Testis (tissue), 3 donors: ENCODE data around the gene HMBS. TPM values are rescaled to one million over a fixed set of nuclear protein-coding genes. Genes with fewer than 3 reads are reported as not detected.
A peak's percentile ranks its signal among the peaks of the same experiment; 100 is the strongest.
"Not testable (repeated sequence)": the region's sequence is repeated elsewhere in the genome, so short reads cannot be mapped to it uniquely, and the experiment has no call there.

Experiments
- DNase-seq: peaks from one replicate; pipeline ENCODE4 v3.0.0-alpha.2; 2019
- H3K27ac ChIP-seq, 2 donors: fragments of 200-600 bp; sonication (generic); one replicate each; pipeline ENCODE4 v1.5.1; 2019
- H3K27me3 ChIP-seq: fragments of 200-600 bp; sonication (generic); one replicate; pipeline ENCODE4 v1.5.1; 2019
- H3K36me3 ChIP-seq: fragments of 200-600 bp; sonication (generic); one replicate; pipeline ENCODE4 v1.5.1; 2017; ENCODE audit warnings: low read depth; ENCODE audit errors: missing control alignments
- H3K4me1 ChIP-seq: fragments of 200-600 bp; sonication (generic); one replicate; pipeline ENCODE4 v1.5.1; 2019
- H3K4me3 ChIP-seq, 2 donors: fragments of 200-600 bp; sonication (generic); one replicate each; pipeline ENCODE4 v1.5.1; 2017 to 2019
- H3K9me3 ChIP-seq: fragments of 200-600 bp; sonication (generic); one replicate; pipeline ENCODE4 v1.5.1; 2017
- CTCF ChIP-seq, 3 experiments: fragments of 450-650 bp in 2 of 3; fragments of 200-600 bp in 1 of 3; sonication (generic) in 1 of 3; IDR thresholded peaks; one replicate each; pipeline ENCODE4 v1.5.1; 2016 to 2019; ENCODE audit warnings: antibody characterized with exemption in 3 of 3, mild to moderate bottlenecking in 2 of 3, moderate library complexity in 1 of 3
- POLR2A ChIP-seq: fragments of 450-650 bp; IDR thresholded peaks from one replicate; pipeline ENCODE4 v1.6.1; 2017; ENCODE audit warnings: antibody characterized with exemption, mild to moderate bottlenecking, moderate library complexity
- WGBS, 2 donors: methylation state at CpG; one replicate each; pipeline ENCODE4 v1.1.5; 2018; 5-methylcytosine and 5-hydroxymethylcytosine counted together
- intact Hi-C: fragments of 100-400 bp; cut with DNase I; formaldehyde crosslinking; loops from one replicate; pipeline ENCODE4 v1.15.1; 2023; ENCODE audit warnings: low total_unique reads
- polyA plus RNA-seq: library from polyadenylated mRNA; stranded (reverse); fragments of 350-450 nt; fragmentation: Illumina TruSeq; extraction: RNeasy Lipid Tissue Mini Kit (QIAGEN cat#74804); gene quantifications from one replicate; pipeline ENCODE4 v1.2.3, GENCODE V29; 2014; ENCODE audit warnings: low read depth, low replicate concordance; ENCODE audit not compliant: insufficient read depth
- total RNA-seq, 2 donors: library from RNA; depleted of rRNA; stranded (reverse); fragments of >200 nt; gene quantifications; one replicate each; pipeline ENCODE4 v1.2.3, GENCODE V29; 2016

HMBS gene
- total and polyA plus RNA-seq, 3 donors from 2014 or later: 14.0 to 17.3 (median 17.0) TPM

- intact Hi-C loops: loop anchor here (5.0 kb wide), 1 partner anchor 40 kb away; a partner anchor contains a TSS
- Histone ChIP-seq H3K9me3 (no peaks in the 10 kb centered on the region), H3K4me3 (peak within 1 kb of the TSS; percentile 90 to 96), H3K27me3 (no peaks in the 10 kb centered on the region), H3K4me1 (peaks cover 12% of the 10 kb centered on the region), H3K36me3 (no peaks in the 10 kb centered on the region), H3K27ac (peak within 1 kb of the TSS; percentile 77 to 83)
- DNase-seq: peak; percentile 98
- TF ChIP-seq POLR2A (peak; percentile 41), CTCF (IDR thresholded peaks at IDR 0.05) (peak in 1 of 3 experiments; percentile 10)
- WGBS, 2 donors: 0 to 1% methylated on average over 8 to 68 of the region's 79 CpGs
These were observed 27.5 kb upstream of the HMBS start, which contains the start of gene HYOU1 for GRCh38 chr11:119057000-119057769. Gene HYOU1 (minus strand): TSS chr11:119057205. CDS start chr11:119056160, 1,045 bp downstream.

DNA sequence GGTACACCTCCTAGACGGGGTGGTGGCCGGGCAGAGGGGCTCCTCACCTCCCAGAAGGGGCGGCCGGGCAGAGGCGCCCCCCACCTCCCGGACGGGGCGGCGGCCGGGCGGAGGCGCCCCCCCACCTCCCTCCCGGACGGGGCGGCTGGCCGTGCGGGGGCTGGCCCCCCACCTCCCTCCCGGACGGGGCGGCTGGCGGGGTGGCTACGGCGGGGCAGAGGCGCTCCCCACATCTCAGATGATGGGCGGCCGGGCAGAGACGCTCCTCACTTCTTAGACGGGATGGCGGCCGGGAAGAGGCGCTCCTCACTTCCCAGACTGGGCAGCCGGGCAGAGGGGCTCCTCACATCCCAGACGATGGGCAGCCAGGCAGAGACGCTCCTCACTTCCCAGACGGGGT is 25.6 kb upstream of the HMBS start:
- peaks cover 16% of the 10 kb centered on the region for H3K4me1 ChIP-seq
- not testable (repeated sequence) for H3K9me3 ChIP-seq, DNase-seq, H3K27ac ChIP-seq, H3K27me3 ChIP-seq, H3K36me3 ChIP-seq, H3K4me3 ChIP-seq
- WGBS, 2 donors: 93% methylated on average over 26 of the region's 35 CpGs; no CpG with 5 or more reads in 1 of the 2 donors
- intact Hi-C loops: loop anchor here (5.0 kb wide), 1 partner anchor 38 kb away; a partner anchor contains a TSS

- Histone ChIP-seq H3K27me3 (no peaks in the 10 kb centered on the region), H3K9me3 (no peaks in the 10 kb centered on the region), H3K36me3 (no peaks in the 10 kb centered on the region), H3K27ac (no peak overlapping the region), H3K4me1 (peaks cover 12% of the 10 kb centered on the region), H3K4me3 (no peak overlapping the region)
- TF ChIP-seq POLR2A (no peak), CTCF (IDR thresholded peaks at IDR 0.05) (no peak)
- WGBS, 2 donors: 91 to 92% methylated on average over 3 of the region's 3 CpGs
- DNase-seq: no peak
- intact Hi-C loops: no loop called here
These were observed 23.4 kb upstream of the HMBS start for GRCh38 chr11:119061256-119061655.

GRCh38 chr11:119062779-119063178 is 21.9 kb upstream of the HMBS start:
- intact Hi-C loops: no loop called here
- H3K36me3 ChIP-seq: no peaks in the 10 kb centered on the region
- no peaks in the 10 kb centered on the region for H3K9me3 ChIP-seq
- no peak overlapping the region for H3K27ac ChIP-seq
- peak; percentile 60 for DNase-seq
- no peak overlapping the region for H3K4me3 ChIP-seq
- H3K4me1 ChIP-seq: peaks cover 11% of the 10 kb centered on the region
- H3K27me3 ChIP-seq: no peaks in the 10 kb centered on the region
- 53 to 60% methylated on average over 5 of the region's 5 CpGs for WGBS, 2 donors
- no peak for TF ChIP-seq POLR2A
- TF ChIP-seq CTCF (IDR thresholded peaks at IDR 0.05): no peak

DNA sequence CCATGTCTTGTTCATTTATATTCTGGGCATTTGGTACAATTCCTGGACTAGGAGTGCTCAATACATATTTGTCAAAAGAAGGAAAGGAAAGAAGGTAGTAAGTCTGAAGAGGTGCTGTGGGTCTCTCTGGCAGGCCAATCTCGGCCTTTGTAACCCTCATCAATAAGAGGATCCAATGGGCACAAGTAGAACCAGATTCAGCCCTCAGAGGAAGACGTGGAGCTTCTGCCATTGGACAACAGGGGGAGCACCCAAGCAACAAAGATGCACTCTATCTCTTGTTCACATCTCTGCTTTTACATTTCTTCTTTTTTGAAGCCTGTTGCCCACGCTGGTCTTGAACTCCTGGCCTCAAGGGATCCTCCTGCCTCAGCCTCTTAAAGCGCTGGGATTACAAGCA is 19.3 kb upstream of the HMBS start:
- Histone ChIP-seq H3K27ac (no peak overlapping the region), H3K4me3 (no peak overlapping the region), H3K27me3 (no peaks in the 10 kb centered on the region), H3K4me1 (peaks cover 10% of the 10 kb centered on the region), H3K9me3 (no peaks in the 10 kb centered on the region), H3K36me3 (no peaks in the 10 kb centered on the region)
- intact Hi-C loops: no loop called here
- TF ChIP-seq POLR2A (no peak), CTCF (IDR thresholded peaks at IDR 0.05) (peak in 1 of 3 experiments; percentile 20)
- 77 to 79% methylated on average over 4 of the region's 4 CpGs for WGBS, 2 donors
- peak; percentile 43 for DNase-seq
